ENCODE results near the gene CHKA.

CHKA gene

GRCh38 chr11:68015467-68015866, 105.7 kb downstream of the CHKA start:
- H3K4me3 ChIP-seq (replicated peaks; ENCODE audit: low read depth, low read length) = no peak overlapping the region
- TF ChIP-seq CTCF (IDR thresholded peaks at IDR 0.05; ENCODE audit: low read length, missing control alignments) = no peak
- DNase-seq (ENCODE audit: low read depth) = no peak

DNA sequence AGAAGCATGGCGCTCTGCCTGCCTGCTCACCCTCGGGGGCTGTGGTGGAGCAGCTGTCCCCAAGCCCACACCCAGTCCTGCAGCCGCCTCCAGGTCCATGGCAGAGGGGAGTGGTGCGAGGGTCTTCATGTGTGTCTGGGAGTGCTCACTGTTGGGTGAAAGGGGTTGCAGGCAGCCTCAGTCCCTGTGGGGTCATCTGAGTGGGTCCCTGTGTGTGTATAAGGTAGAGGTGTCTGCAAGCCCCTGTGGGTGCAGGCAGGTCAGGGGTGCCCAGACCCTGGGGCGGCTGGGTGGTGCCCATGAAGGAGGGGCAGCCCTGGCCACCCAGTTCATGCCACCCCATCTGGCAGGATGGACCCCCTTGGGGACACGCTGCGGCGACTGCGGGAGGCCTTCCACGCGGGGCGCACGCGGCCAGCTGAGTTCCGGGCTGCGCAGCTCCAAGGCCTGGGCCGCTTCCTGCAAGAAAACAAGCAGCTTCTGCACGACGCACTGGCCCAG, 106.2 kb downstream of the CHKA start:
- no peak for DNase-seq (ENCODE audit: low read depth)
- H3K4me3 ChIP-seq (replicated peaks; ENCODE audit: low read depth, low read length) = no peak overlapping the region
- TF ChIP-seq CTCF (IDR thresholded peaks at IDR 0.05; ENCODE audit: low read length, missing control alignments) = no peak

DNA sequence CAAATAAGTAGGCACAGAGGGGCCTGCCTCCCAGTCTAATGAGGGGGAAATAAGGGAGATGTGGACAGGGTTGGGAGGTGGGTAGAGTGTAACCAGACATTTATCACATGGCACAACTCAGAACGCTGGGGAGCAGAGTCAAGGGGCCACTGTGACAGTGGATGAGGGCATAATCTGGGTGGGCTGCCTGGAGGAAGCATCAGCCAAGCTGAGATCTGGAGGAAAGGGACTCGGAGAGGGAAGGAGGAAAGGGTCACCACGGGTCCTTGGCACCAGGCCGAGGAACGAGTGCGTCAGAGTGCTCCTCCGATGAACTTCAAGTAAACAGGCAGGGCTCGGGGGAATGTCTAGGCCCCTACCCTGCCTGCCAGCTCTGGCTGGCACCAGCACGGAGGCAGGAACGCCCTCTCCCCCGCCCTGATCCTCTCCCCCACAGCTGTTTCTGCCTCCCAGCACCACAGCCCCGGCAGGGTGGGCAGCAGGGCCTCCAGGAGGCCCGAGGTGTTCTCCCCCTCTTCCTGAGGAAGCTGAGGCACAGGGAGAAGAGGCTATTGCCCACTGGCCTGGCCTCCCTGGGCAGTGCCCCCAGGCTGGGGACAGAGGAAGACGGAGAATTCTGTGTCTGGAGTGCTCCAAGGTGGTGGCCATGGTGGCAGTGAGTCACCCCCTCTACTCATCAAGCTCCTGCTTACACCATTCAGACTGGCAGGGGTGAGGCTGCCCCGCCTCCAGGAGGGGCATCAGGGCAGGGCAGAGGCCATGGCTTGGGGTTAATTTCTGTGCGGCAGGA, 106.8 kb downstream of the CHKA start:
- H3K4me3 ChIP-seq (replicated peaks; ENCODE audit: low read depth, low read length) = no peak overlapping the region
- no peak for TF ChIP-seq CTCF (IDR thresholded peaks at IDR 0.05; ENCODE audit: low read length, missing control alignments)
- DNase-seq (ENCODE audit: low read depth) = peak; percentile 86

- no peak for DNase-seq (ENCODE audit: low read depth)
- H3K4me3 ChIP-seq (replicated peaks; ENCODE audit: low read depth, low read length) = no peak overlapping the region
- TF ChIP-seq CTCF (IDR thresholded peaks at IDR 0.05; ENCODE audit: low read length, missing control alignments) = no peak
Observed at GRCh38 chr11:68013611-68014156, 107.5 kb downstream of the CHKA start.

DNA sequence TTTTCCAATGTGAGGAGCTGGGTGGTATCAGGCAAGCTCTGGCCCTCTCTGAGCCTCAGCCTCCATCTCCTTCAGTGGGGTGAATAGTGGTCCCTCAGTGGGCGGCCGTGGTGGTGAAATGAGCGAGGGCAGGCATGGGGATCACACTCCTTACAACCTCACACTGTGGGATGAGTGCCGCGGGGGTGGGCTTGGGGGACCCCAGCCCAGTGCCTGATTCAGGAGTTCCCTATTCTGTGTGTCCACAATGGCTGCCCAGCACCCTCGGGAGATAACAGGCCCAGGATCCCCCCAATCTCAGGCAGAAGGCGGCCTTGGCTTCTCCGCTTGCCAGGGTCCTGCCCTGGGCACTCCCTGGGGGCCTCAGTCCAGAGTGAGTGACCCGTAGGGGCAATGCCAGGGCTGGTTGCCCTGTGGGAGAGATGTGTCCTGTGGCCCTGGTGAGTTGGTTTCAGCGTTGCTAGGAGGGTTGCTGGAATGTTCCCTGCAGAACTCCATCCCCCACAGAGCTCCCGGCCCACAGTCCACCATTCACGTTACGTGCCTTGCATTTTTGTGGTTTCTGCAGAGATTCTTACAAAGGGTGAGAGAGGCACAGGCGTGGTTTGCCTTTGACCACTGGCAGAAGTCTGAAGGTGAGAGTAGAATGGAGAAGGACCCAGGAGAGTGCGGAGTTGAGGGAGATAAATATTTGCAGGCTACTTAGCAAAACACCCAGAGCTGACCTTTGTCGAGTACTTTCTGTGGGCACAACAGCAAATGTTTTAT, 108.2 kb downstream of the CHKA start:
- no peak for TF ChIP-seq CTCF (IDR thresholded peaks at IDR 0.05; ENCODE audit: low read length, missing control alignments)
- H3K4me3 ChIP-seq (replicated peaks; ENCODE audit: low read depth, low read length) = no peak overlapping the region
- peak; percentile 96 for DNase-seq (ENCODE audit: low read depth)

DNA sequence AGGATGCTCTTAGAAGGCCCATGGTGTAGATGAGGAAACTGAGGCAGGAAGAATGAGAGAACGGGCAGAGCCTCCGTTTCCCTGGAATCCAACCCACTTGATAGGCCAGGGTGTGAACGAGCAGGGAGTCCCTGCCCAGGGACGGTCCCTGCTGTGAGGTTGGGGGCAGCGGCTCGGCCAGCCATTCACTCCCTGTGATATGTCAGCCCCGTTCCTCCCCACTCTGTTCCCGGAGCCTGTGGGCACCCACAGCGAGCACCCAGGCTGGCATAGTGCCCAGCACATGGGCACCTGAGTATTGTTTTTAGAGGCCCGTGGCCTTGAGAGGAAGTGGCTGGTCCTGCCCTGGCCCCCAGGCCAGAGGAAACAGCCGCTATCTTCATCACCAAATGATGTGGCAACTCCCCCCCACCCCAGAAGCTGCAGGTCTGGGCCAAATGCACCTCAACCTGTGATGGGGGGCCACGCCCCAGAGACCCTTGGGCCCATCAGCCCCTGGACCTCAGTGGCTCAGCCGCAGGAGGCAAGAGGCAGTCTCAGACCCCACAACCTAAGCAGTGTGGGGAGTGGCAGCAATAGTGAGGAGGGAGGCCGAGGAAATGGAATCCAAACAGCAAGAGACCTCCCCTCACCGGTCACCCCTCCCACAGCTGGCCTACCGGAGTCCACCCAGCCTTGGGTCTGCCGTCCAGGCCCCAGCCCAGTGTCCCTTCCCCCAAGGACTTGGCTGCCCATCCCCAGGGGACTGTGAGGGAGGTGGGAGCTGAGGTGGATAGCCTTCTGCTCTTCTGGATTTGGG, 108.9 kb downstream of the CHKA start:
- no peak for TF ChIP-seq CTCF (IDR thresholded peaks at IDR 0.05; ENCODE audit: low read length, missing control alignments)

More for the DNA sequence above, 108.9 kb downstream of the CHKA start:
- no peak for DNase-seq (ENCODE audit: low read depth)
- no peak overlapping the region for H3K4me3 ChIP-seq (replicated peaks; ENCODE audit: low read depth, low read length)

Measured in fibroblast of pulmonary artery (primary cell).